ENCODE data around the gene TRUB2. TPM values are rescaled to one million over a fixed set of nuclear protein-coding genes. Genes with fewer than 3 reads are reported as not detected.

TRUB2 gene
- total and polyA plus RNA-seq, 2 of the 13 experiments (the other 11 are each of a cell fraction or from before 2014, with no cell fraction given), result 22.3 to 41.2 TPM

- TF ChIP-seq ZNF44 (CRISPR knock-in tag; IDR thresholded peaks at IDR 0.05) (no peak), KDM6A (CRISPR knock-in tag; IDR thresholded peaks at IDR 0.05; ENCODE audit: low read depth) (no peak), EHMT2 (IDR thresholded peaks at IDR 0.05; ENCODE audit: borderline replicate concordance, low read depth, low read length) (no peak), ZNF660 (CRISPR knock-in tag; IDR thresholded peaks at IDR 0.05; ENCODE audit: borderline replicate concordance, low read depth) (no peak), BRF2 (CRISPR knock-in tag; IDR thresholded peaks at IDR 0.05) (no peak), MXD4 (CRISPR knock-in tag; IDR thresholded peaks at IDR 0.05) (peak; percentile 52; the same call in 1 of the 2 replicates), ZBTB39 (CRISPR knock-in tag; IDR thresholded peaks at IDR 0.05) (no peak), TGIF2 (CRISPR knock-in tag; IDR thresholded peaks at IDR 0.05) (no peak), ZBTB46 (CRISPR knock-in tag; IDR thresholded peaks at IDR 0.05; ENCODE audit: borderline replicate concordance) (no peak), SRY (CRISPR knock-in tag; IDR thresholded peaks at IDR 0.05) (no peak), ZNF839 (CRISPR knock-in tag; IDR thresholded peaks at IDR 0.05; ENCODE audit: borderline replicate concordance) (no peak), ZNF318 (CRISPR knock-in tag; IDR thresholded peaks at IDR 0.05) (no peak), RARG (CRISPR knock-in tag; IDR thresholded peaks at IDR 0.05; ENCODE audit: low read depth) (no peak), SRF (IDR thresholded peaks at IDR 0.05; ENCODE audit: low read depth, low read length) (no peak)
Measured at GRCh38 chr9:128276008-128276573, 46.2 kb downstream of the TRUB2 start, which contains the start of gene SWI5 (continued).
